Neuronal stem cell (in vitro differentiated cells): ENCODE data around the gene MSRB2.
"Not testable (repeated sequence)": the region's sequence is repeated elsewhere in the genome, so short reads cannot be mapped to it uniquely, and the experiment has no call there.

Experiments
- DNase-seq: peaks from one replicate; pipeline ENCODE4 v3.0.0-alpha.2; 2013; ENCODE audit warnings: low spot score
- H2AFZ ChIP-seq: one replicate; pipeline ENCODE4 v1.6.1; 2013; ENCODE audit warnings: mild to moderate bottlenecking, low read length, inconsistent platforms
- H2AK5ac ChIP-seq: 2 replicates; pipeline ENCODE4 v1.6.1; 2013; ENCODE audit warnings: low read depth, mild to moderate bottlenecking, inconsistent platforms, low read length, moderate library complexity, mixed read lengths
- H2BK120ac ChIP-seq: 2 replicates; pipeline ENCODE4 v1.6.1; 2013; ENCODE audit warnings: low read depth, mild to moderate bottlenecking, inconsistent platforms, low read length, moderate library complexity, mixed read lengths
- H2BK12ac ChIP-seq: one replicate; pipeline ENCODE4 v1.6.1; 2013; ENCODE audit warnings: low read length, inconsistent platforms
- H2BK15ac ChIP-seq: 2 replicates; pipeline ENCODE4 v1.6.1; 2013; ENCODE audit warnings: mild to moderate bottlenecking, low read length, inconsistent platforms, mixed read lengths
- H2BK5ac ChIP-seq: one replicate; pipeline ENCODE4 v1.6.1; 2013; ENCODE audit warnings: inconsistent platforms, mild to moderate bottlenecking, low read length, moderate library complexity
- H3K14ac ChIP-seq: one replicate; pipeline ENCODE4 v1.6.1; 2013; ENCODE audit warnings: low read length, inconsistent platforms
- H3K18ac ChIP-seq: 2 replicates; pipeline ENCODE4 v1.6.1; 2013; ENCODE audit warnings: low read length, inconsistent platforms
- H3K23ac ChIP-seq: 2 replicates; pipeline ENCODE4 v1.6.1; 2013; ENCODE audit warnings: low read depth, mild to moderate bottlenecking, mixed read lengths, low read length, inconsistent platforms; ENCODE audit not compliant: poor library complexity
- H3K27ac ChIP-seq: replicated peaks from 3 replicates; pipeline ENCODE4 v1.5.1; 2013; ENCODE audit warnings: low read length, inconsistent platforms
- H3K27me3 ChIP-seq, 3 experiments: 2 replicates each; pipeline ENCODE4 v1.6.1; 2013; ENCODE audit warnings: low read length in 3 of 3, mild to moderate bottlenecking in 2 of 3, inconsistent platforms in 1 of 3, low read depth in 1 of 3, mixed read lengths in 1 of 3, moderate library complexity in 1 of 3; ENCODE audit not compliant: control insufficient read depth in 3 of 3, insufficient read depth in 3 of 3
- H3K36me3 ChIP-seq, 2 donors: replicated peaks in 1 of 2; 2 replicates each; pipeline ENCODE4 v1.6.1; 2013; ENCODE audit warnings: low read length in 2 of 2; ENCODE audit not compliant: control insufficient read depth in 2 of 2, insufficient read depth in 2 of 2
- H3K4ac ChIP-seq: 2 replicates; pipeline ENCODE4 v1.6.1; 2013; ENCODE audit warnings: inconsistent platforms, mild to moderate bottlenecking, low read length, moderate library complexity
- H3K4me1 ChIP-seq, 2 donors: 1 replicate in 1 of 2; 2 replicates in 1 of 2; pipeline ENCODE4 v1.6.1; 2013; ENCODE audit warnings: low read length in 2 of 2, low read depth in 1 of 2; ENCODE audit not compliant: control insufficient read depth in 2 of 2, insufficient read depth in 1 of 2
- H3K4me2 ChIP-seq: one replicate; pipeline ENCODE4 v1.6.1; 2013; ENCODE audit warnings: mild to moderate bottlenecking, low read length, inconsistent platforms; ENCODE audit not compliant: insufficient read depth, poor library complexity, severe bottlenecking
- H3K4me3 ChIP-seq, 2 donors: 2 replicates each; pipeline ENCODE4 v1.5.1; 2013; ENCODE audit warnings: low read length in 2 of 2, mild to moderate bottlenecking in 2 of 2, inconsistent platforms in 1 of 2, moderate library complexity in 1 of 2
- H3K79me1 ChIP-seq: one replicate; pipeline ENCODE4 v1.6.1; 2013; ENCODE audit warnings: low read depth, mild to moderate bottlenecking, inconsistent platforms, low read length, moderate library complexity
- H3K9ac ChIP-seq: one replicate; pipeline ENCODE4 v1.6.1; 2013; ENCODE audit warnings: mild to moderate bottlenecking, low read depth, low read length, inconsistent platforms; ENCODE audit not compliant: poor library complexity
- H3K9me3 ChIP-seq, 2 donors: replicated peaks in 1 of 2; 2 replicates each; pipeline versions ENCODE3 to v1.6.1; 2013; ENCODE audit warnings: low read length in 2 of 2, mild to moderate bottlenecking in 2 of 2, inconsistent platforms in 1 of 2, low read depth in 1 of 2, mixed read lengths in 1 of 2, moderate library complexity in 1 of 2; ENCODE audit not compliant: control insufficient read depth in 2 of 2, insufficient read depth in 1 of 2
- H4K8ac ChIP-seq: one replicate; pipeline ENCODE4 v1.6.1; 2013; ENCODE audit warnings: low read depth, mild to moderate bottlenecking, inconsistent platforms, low read length, moderate library complexity
- H4K91ac ChIP-seq: one replicate; pipeline ENCODE4 v1.6.1; 2013; ENCODE audit warnings: low read length, low read depth, mild to moderate bottlenecking, inconsistent platforms; ENCODE audit not compliant: poor library complexity
- WGBS, 2 donors: extraction: QIAGEN DNeasy Blood & Tissue Kit; methylation state at CpG; one replicate each; pipeline ENCODE4 v1.1.7; 2013; ENCODE audit warnings: missing lambda C conversion rate in 2 of 2, mixed read lengths in 1 of 2; ENCODE audit not compliant: insufficient read length in 2 of 2, insufficient replicate concordance in 1 of 2; ENCODE audit errors: extremely low coverage in 2 of 2; 5-methylcytosine and 5-hydroxymethylcytosine counted together

Gene MSRB2

DNA sequence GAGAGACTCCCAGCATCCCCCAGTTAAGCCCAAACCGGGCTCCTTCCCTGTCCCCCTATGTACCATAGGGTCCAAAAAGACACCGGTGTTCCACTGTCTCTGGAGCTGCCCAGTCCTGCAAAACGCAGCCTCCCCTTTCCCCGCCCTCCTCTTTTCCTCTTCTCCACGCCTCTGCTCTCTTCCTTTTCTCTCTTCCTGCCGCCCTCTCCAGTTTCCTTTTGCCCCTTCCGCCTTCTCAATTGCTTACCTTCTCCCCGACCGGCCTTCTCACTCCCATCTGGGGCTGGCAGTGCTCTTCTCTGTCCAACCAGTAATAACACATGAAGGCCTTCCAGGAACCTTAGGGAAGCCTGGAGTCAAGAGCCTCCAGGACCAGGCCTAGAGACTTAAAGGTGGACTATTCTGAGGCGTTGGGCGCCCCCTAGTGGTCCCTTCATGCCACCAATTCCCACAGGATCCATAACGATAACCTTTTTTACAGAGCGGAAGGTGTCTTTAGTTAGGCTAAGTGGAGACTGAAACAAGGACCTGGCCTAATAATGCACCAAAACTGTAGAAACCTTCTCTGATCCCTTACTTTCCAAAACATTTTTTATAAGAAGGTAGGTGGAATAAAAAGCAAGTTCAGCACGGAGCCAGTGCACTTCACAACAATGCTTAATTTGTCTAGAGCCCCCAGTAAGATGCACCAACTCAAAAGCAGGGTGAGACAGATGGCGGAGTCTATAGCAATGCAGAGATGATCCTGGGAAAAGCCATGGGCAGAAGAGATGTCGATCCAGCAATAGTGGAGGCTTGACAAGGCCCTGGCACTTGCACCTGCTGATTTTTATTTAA lies 27.2 kb upstream of the MSRB2 start:
- no peak overlapping the region for H3K4me2 ChIP-seq
- no peak overlapping the region for H4K8ac ChIP-seq
- no peak overlapping the region for H3K14ac ChIP-seq
- H3K4ac ChIP-seq, result no peak overlapping the region
- H2BK12ac ChIP-seq, result no peak overlapping the region
- no peaks in the 10 kb centered on the region for H3K9me3 ChIP-seq
- no peak overlapping the region for H3K23ac ChIP-seq
- H3K79me1 ChIP-seq, result peaks cover 1% of the 10 kb centered on the region
- WGBS, 2 donors, result no CpG with 5 or more reads among the region's 16 CpGs
- no peak overlapping the region for H3K27ac ChIP-seq
- peaks cover 0 to 4% of the 10 kb centered on the region in 2 donors for H3K4me1 ChIP-seq
- DNase-seq, result peak; percentile 80
- H2BK15ac ChIP-seq, result no peak overlapping the region
- H3K27me3 ChIP-seq, result no peaks in the 10 kb centered on the region
- no peak overlapping the region for H2AK5ac ChIP-seq
- H2AFZ ChIP-seq, result peak overlapping the region; percentile 82
- H2BK5ac ChIP-seq, result no peak overlapping the region
- no peak overlapping the region for H3K4me3 ChIP-seq
- no peak overlapping the region for H4K91ac ChIP-seq
- H3K36me3 ChIP-seq, result no peaks in the 10 kb centered on the region
- H3K18ac ChIP-seq, result peak overlapping the region; percentile 13
- H3K9ac ChIP-seq, result no peak overlapping the region
- no peak overlapping the region for H2BK120ac ChIP-seq

DNA sequence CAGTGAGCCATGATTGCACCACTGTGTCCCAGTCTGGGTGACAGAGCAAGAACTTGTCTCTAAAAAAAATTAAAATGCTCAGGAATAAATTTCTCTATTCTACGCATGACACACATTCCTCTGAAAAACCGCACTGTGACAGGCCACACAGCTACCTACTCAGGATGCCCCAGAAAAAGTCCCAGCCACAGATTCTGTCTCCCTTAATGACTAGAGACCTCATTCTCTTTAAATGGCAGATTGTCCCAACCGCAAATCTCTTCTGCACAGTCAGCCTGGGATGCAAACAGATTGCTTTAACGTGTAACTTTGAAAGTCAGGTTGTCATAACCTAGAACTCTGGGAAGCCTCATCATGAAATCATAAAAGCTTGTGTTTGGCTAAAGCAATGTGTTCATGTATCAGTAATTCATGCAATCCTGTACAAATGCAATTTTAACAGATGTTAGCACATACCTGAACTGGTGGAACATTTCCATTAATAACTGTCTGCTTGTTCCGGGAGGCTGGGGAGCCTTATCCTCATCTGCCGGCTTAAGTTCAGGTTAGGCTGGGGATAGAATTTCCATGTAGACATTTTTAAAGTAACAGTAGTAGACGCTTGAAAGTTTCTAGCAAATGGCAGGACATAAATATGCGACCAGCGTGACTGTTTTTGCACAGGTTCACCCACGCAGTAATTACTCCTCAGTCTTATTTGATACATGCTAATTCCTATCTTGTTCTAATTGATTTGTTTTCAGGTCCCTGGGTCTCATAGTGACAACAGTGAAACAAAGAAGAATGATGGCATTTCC lies 26.2 kb upstream of the MSRB2 start:
- Histone ChIP-seq H2BK120ac (no peak overlapping the region), H3K4me1 (peaks cover 0 to 3% of the 10 kb centered on the region in 2 donors), H3K36me3 (no peaks in the 10 kb centered on the region), H3K4ac (no peak overlapping the region), H2AK5ac (peak overlapping the region; percentile 45), H3K4me2 (no peak overlapping the region), H2BK12ac (no peak overlapping the region), H3K9me3 (no peaks in the 10 kb centered on the region), H3K23ac (no peak overlapping the region), H3K79me1 (peaks cover 1% of the 10 kb centered on the region), H2BK5ac (no peak overlapping the region), H2AFZ (no peak overlapping the region), H3K9ac (no peak overlapping the region), H3K14ac (no peak overlapping the region), H2BK15ac (no peak overlapping the region), H3K18ac (no peak overlapping the region), H3K4me3 (no peak overlapping the region), H4K8ac (no peak overlapping the region), H3K27me3 (no peaks in the 10 kb centered on the region), H3K27ac (no peak overlapping the region), H4K91ac (no peak overlapping the region)
- no CpG with 5 or more reads among the region's 10 CpGs for WGBS, 2 donors
- DNase-seq, result no peak

DNA sequence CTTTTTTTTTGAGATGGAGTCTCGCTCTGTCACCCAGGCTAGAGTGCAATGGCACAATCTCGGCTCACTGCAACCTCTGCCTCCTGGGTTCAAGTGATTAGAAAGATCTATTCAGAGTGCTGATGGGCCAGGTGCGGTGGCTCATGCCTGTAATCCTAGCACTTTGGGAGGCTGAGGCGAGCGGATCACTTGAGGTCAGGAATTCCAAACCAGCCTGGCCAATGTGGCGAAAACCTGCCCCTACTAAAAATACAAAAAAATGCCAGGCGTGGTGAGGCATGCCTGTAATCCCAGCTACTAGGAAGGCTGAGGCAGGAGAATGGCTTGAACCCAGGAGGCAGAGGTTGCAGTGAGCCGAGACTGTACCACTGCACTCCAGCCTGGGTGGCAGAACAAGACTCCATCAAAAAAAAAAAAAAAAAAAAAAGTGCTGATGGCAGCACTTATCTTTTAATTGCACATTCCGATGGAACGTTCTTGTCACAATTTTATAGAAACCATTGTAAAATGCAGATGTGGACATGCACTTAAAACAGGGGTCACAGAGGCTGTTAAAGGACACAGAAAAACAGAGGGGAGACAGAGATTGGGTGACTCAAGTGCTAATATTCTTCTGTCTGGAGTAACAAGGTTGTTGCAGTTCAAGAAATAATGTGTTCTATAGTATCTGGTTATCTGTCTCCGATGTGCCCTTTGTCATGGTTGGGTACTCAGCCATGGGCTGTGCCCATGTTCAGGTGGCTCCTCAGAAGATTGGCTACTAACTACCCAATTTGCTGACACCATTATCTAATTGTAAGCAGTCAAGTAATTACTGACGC lies 25.1 kb upstream of the MSRB2 start:
- H2BK5ac ChIP-seq, H3K23ac ChIP-seq, H3K18ac ChIP-seq, H3K14ac ChIP-seq, H2BK120ac ChIP-seq, DNase-seq, H3K9ac ChIP-seq, H3K4me2 ChIP-seq, H2BK12ac ChIP-seq, H3K9me3 ChIP-seq, H3K27me3 ChIP-seq, H3K4ac ChIP-seq, H2AK5ac ChIP-seq, H3K36me3 ChIP-seq, H3K4me1 ChIP-seq, H2AFZ ChIP-seq, H2BK15ac ChIP-seq, H3K4me3 ChIP-seq, H3K27ac ChIP-seq, H3K79me1 ChIP-seq, H4K91ac ChIP-seq, H4K8ac ChIP-seq: not testable (repeated sequence)
- no CpG with 5 or more reads among the region's 12 CpGs for WGBS, 2 donors

- no CpG with 5 or more reads among the region's 3 CpGs for WGBS, 2 donors
- DNase-seq, result no peak
- H3K18ac ChIP-seq, result no peak overlapping the region
Observed at GRCh38 chr10:23070913-23071218, 24.5 kb upstream of the MSRB2 start.

More at GRCh38 chr10:23070913-23071218, 24.5 kb upstream of the MSRB2 start:
- Histone ChIP-seq H3K79me1 (peaks cover 1% of the 10 kb centered on the region), H2BK12ac (no peak overlapping the region), H3K4ac (no peak overlapping the region), H3K36me3 (no peaks in the 10 kb centered on the region), H2AK5ac (no peak overlapping the region), H3K27me3 (no peaks in the 10 kb centered on the region), H2BK15ac (no peak overlapping the region), H2AFZ (no peak overlapping the region), H3K23ac (no peak overlapping the region), H3K9ac (no peak overlapping the region), H2BK120ac (no peak overlapping the region), H3K27ac (no peak overlapping the region), H3K4me1 (peaks cover 0 to 3% of the 10 kb centered on the region in 2 donors), H3K14ac (no peak overlapping the region), H3K4me3 (no peak overlapping the region), H2BK5ac (no peak overlapping the region), H3K9me3 (no peaks in the 10 kb centered on the region), H3K4me2 (no peak overlapping the region), H4K91ac (no peak overlapping the region), H4K8ac (no peak overlapping the region)
